IMR-90 (cell line): ENCODE measurements around the gene CD96. TPM values are rescaled to one million over a fixed set of nuclear protein-coding genes. Genes with fewer than 3 reads are reported as not detected.

Source experiments
- ATAC-seq: fragments of 200-7000 bp; cut with Tn5 transposase; 2 replicates; pipeline ENCODE4 v1.9.1; 2020; ENCODE audit warnings: low read depth, mild to moderate bottlenecking, moderate library complexity
- BruUV-seq: library from RNA; stranded (reverse); fragments of 400-500 nt; replicated peaks from 2 replicates; lab custom pipeline; 2021; lab: Mats Ljungman, UMichigan
- CTCF ChIA-PET: fragments of 300-600 bp; formaldehyde crosslinking; extraction: SDS; loops from one replicate; lab custom pipeline; 2021; ENCODE audit warnings: antibody characterized with exemption; lab: Yijun Ruan, JAX
- POLR2A ChIA-PET: fragments of 300-600 bp; sonication (Branson Sonifier 250); formaldehyde crosslinking; loops from one replicate; lab custom pipeline; 2022; ENCODE audit warnings: antibody characterized with exemption; ENCODE audit not compliant: unreplicated experiment; lab: Charles Lee
- DNase-seq: peaks from one replicate; pipeline ENCODE4 v3.0.0; 2013
- H2AFZ ChIP-seq: replicated peaks from 2 replicates; pipeline ENCODE3; 2013; ENCODE audit warnings: low read length, mild to moderate bottlenecking; ENCODE audit not compliant: poor library complexity
- H2AK5ac ChIP-seq: 2 replicates; pipeline ENCODE4 v1.6.1; 2013; ENCODE audit warnings: low read depth, low read length, inconsistent platforms
- H2AK9ac ChIP-seq: replicated peaks from 2 replicates; pipeline ENCODE3; 2013; ENCODE audit warnings: mild to moderate bottlenecking, low read depth, low read length, moderate library complexity; ENCODE audit not compliant: poor library complexity
- H2BK120ac ChIP-seq: 2 replicates; pipeline ENCODE4 v1.6.1; 2013; ENCODE audit warnings: low read depth, low read length, inconsistent platforms
- H2BK15ac ChIP-seq: 3 replicates; pipeline ENCODE4 v1.6.1; 2013; ENCODE audit warnings: low read depth, low read length, inconsistent platforms
- H2BK20ac ChIP-seq: 2 replicates; pipeline ENCODE4 v1.6.1; 2013; ENCODE audit warnings: low read depth, mild to moderate bottlenecking, inconsistent platforms, low read length, moderate library complexity
- H2BK5ac ChIP-seq: 2 replicates; pipeline ENCODE4 v1.6.1; 2013; ENCODE audit warnings: mild to moderate bottlenecking, low read depth, low read length, inconsistent platforms; ENCODE audit not compliant: poor library complexity, severe bottlenecking
- H3K14ac ChIP-seq: replicated peaks from 2 replicates; pipeline ENCODE4 v1.6.1; 2013; ENCODE audit warnings: low read depth, low read length, inconsistent platforms
- H3K18ac ChIP-seq: 2 replicates; pipeline ENCODE4 v1.6.1; 2013; ENCODE audit warnings: low read depth, low read length, control low read depth
- H3K23ac ChIP-seq: 2 replicates; pipeline ENCODE4 v1.6.1; 2013; ENCODE audit warnings: low read depth, low read length, inconsistent platforms
- H3K27ac ChIP-seq: 2 replicates; pipeline ENCODE4 v1.5.1; 2013; ENCODE audit warnings: mild to moderate bottlenecking, control low read depth, low read length; ENCODE audit not compliant: insufficient read depth
- H3K27me3 ChIP-seq: 2 replicates; pipeline ENCODE4 v1.6.1; 2013; ENCODE audit warnings: low read length; ENCODE audit not compliant: control insufficient read depth, insufficient read depth
- H3K36me3 ChIP-seq: 2 replicates; pipeline ENCODE4 v1.6.1; 2013; ENCODE audit warnings: low read length, mixed read lengths; ENCODE audit not compliant: control insufficient read depth, insufficient read depth
- H3K4ac ChIP-seq: 2 replicates; pipeline ENCODE4 v1.6.1; 2013; ENCODE audit warnings: low read depth, low read length, inconsistent platforms
- H3K4me1 ChIP-seq: 2 replicates; pipeline ENCODE4 v1.6.1; 2013; ENCODE audit warnings: low read length, mixed read lengths; ENCODE audit not compliant: control insufficient read depth, insufficient read depth
- H3K4me2 ChIP-seq: 2 replicates; pipeline ENCODE4 v1.6.1; 2013; ENCODE audit warnings: low read depth, mild to moderate bottlenecking, control low read depth, low read length, moderate library complexity
- H3K4me3 ChIP-seq: 2 replicates; pipeline ENCODE4 v1.5.1; 2013; ENCODE audit warnings: low read depth, mild to moderate bottlenecking, control low read depth, low read length, moderate library complexity; ENCODE audit not compliant: insufficient read depth
- H3K56ac ChIP-seq: 2 replicates; pipeline ENCODE4 v1.6.1; 2013; ENCODE audit warnings: low read length, inconsistent platforms; ENCODE audit not compliant: insufficient read depth; ENCODE audit errors: extremely low read depth
- H3K79me1 ChIP-seq, 2 experiments: 2 replicates each; pipeline ENCODE4 v1.6.1; 2013; ENCODE audit warnings: low read length in 2 of 2, inconsistent platforms in 1 of 2, low read depth in 1 of 2
- H3K9ac ChIP-seq: 2 replicates; pipeline ENCODE4 v1.6.1; 2013; ENCODE audit warnings: low read depth, low read length, control low read depth
- H3K9me1 ChIP-seq: 2 replicates; pipeline ENCODE4 v1.6.1; 2013; ENCODE audit warnings: low read length, inconsistent platforms; ENCODE audit not compliant: insufficient read depth
- H3K9me3 ChIP-seq: 2 replicates; pipeline ENCODE4 v1.6.1; 2013; ENCODE audit warnings: low read length; ENCODE audit not compliant: control insufficient read depth, insufficient read depth
- H4K20me1 ChIP-seq: 2 replicates; pipeline ENCODE4 v1.6.1; 2013; ENCODE audit warnings: low read length, inconsistent platforms; ENCODE audit not compliant: insufficient read depth
- H4K5ac ChIP-seq: 2 replicates; pipeline ENCODE4 v1.6.1; 2013; ENCODE audit warnings: mild to moderate bottlenecking, low read depth, low read length, control low read depth
- H4K8ac ChIP-seq, 2 experiments: 2 replicates each; pipeline ENCODE4 v1.6.1; 2013; ENCODE audit warnings: low read depth in 2 of 2, low read length in 2 of 2, control low read depth in 1 of 2, inconsistent platforms in 1 of 2
- H4K91ac ChIP-seq: 2 replicates; pipeline ENCODE4 v1.6.1; 2013; ENCODE audit warnings: low read depth, low read length, inconsistent platforms; ENCODE audit not compliant: insufficient read depth
- BHLHE40 ChIP-seq: fragments of 150-350 bp; IDR thresholded peaks from 2 replicates; pipeline ENCODE4 v1.6.1; 2016; ENCODE audit warnings: mild to moderate bottlenecking, low read depth, low read length
- FOS ChIP-seq: fragments of 150-350 bp; IDR thresholded peaks from 2 replicates; pipeline ENCODE4 v1.6.1; 2016; ENCODE audit warnings: low read depth, low read length
- MAFK ChIP-seq: IDR thresholded peaks from 2 replicates; pipeline ENCODE4 v1.6.1; 2012; ENCODE audit warnings: low read depth, low read length, improper control_type of control experiment
- WGBS, 2 experiments: methylation state at CpG; one replicate each; pipeline versions ENCODE4 v1.1.5 to v1.1.7; 2013; ENCODE audit warnings: missing lambda C conversion rate in 2 of 2; ENCODE audit not compliant: insufficient read length in 1 of 2; ENCODE audit errors: extremely low coverage in 2 of 2; 5-methylcytosine and 5-hydroxymethylcytosine counted together
- dilution Hi-C: fragments of 300-500 bp; cut with HindIII; formaldehyde crosslinking; loops from one replicate; pipeline ENCODE4 v1.14.3; 2018; ENCODE audit warnings: low sequenced_read_pairs; ENCODE audit not compliant: unreplicated experiment
- in situ Hi-C: fragments of 300-500 bp; cut with MboI; formaldehyde crosslinking; loops from 3 replicates; pipeline ENCODE4 v1.14.3; 2019; ENCODE audit warnings: low sequenced_read_pairs, inconsistent platforms, mixed read lengths
- intact Hi-C: fragments of 100-400 bp; cut with micrococcal nuclease; formaldehyde crosslinking; loops from 2 replicates; pipeline ENCODE4 v1.10.0; 2022
- polyA plus RNA-seq, 3 experiments: library from polyadenylated mRNA; depleted of rRNA; stranded (reverse); fragments of >200 nt; gene quantifications; 2 replicates each; pipeline ENCODE4 v1.2.3, GENCODE V29; 2012; ENCODE audit warnings: low replicate concordance in 1 of 3
- total RNA-seq: library from RNA; depleted of rRNA; stranded (reverse); fragments of >200 nt; gene quantifications from 2 replicates; pipeline ENCODE4 v1.2.3, GENCODE V29; 2012
- TF ChIP-seq, protein P1 (sequence below): fragments of 150-350 bp; IDR thresholded peaks from 2 replicates; pipeline ENCODE4 v1.6.1; 2016; ENCODE audit warnings: low read depth, mild to moderate bottlenecking, low read length, moderate library complexity, borderline replicate concordance

The CD96 gene
- total and polyA plus RNA-seq, 2 of the 4 experiments (the other 2 are of a cell fraction): 0.05 to 0.18 TPM

DNA sequence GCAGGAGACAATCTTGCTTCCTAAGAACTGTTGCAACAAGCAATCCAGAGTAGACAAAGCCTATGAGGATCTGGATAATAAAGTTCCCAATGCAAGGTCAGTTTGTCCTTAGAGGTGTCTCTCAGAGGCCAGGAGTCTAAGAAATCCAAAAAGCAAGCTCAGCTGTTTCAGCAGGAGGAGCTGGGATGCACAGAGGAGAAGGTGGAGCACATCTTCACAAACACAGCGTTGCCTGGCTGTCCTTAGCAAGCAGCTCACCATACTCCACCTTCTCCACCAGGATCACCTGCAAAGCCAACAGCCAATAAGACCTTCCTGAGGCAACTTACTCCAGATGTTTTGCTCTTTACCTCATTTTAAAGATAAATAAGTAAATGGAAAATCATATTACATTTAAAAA, 52.8 kb downstream of the CD96 start:
- peak overlapping the region; percentile 41 for H3K14ac ChIP-seq
- peak overlapping the region; percentile 52 to 78 for H4K8ac ChIP-seq
- peak overlapping the region; percentile 25; the same call in 1 of the 2 replicates for H3K18ac ChIP-seq
- in situ Hi-C loops: loop anchor here (25.0 kb wide), 2 partner anchors 268 to 368 kb away; partner anchors contain the start of gene PHLDB2
- peak overlapping the region; percentile 95 for H2BK20ac ChIP-seq
- H2BK15ac ChIP-seq: peak overlapping the region; percentile 83; the same call in 2 of the 3 replicates
- no peak overlapping the region for H3K4me3 ChIP-seq
- BruUV-seq: no TSS peak
- POLR2A ChIA-PET: no interaction called here
- no peaks in the 10 kb centered on the region for H4K20me1 ChIP-seq
- H3K27ac ChIP-seq: peak overlapping the region; percentile 47
- peaks cover 30% of the 10 kb centered on the region for H3K9me1 ChIP-seq
- TF ChIP-seq FOS (no peak), BHLHE40 (no peak), MAFK (peak; percentile 35; the same call in 1 of the 2 replicates)
- TF ChIP-seq, protein P1, sequence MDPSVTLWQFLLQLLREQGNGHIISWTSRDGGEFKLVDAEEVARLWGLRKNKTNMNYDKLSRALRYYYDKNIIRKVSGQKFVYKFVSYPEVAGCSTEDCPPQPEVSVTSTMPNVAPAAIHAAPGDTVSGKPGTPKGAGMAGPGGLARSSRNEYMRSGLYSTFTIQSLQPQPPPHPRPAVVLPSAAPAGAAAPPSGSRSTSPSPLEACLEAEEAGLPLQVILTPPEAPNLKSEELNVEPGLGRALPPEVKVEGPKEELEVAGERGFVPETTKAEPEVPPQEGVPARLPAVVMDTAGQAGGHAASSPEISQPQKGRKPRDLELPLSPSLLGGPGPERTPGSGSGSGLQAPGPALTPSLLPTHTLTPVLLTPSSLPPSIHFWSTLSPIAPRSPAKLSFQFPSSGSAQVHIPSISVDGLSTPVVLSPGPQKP: no peak
- H4K91ac ChIP-seq: peak overlapping the region; percentile 83
- H3K9ac ChIP-seq: no peak overlapping the region
- H3K4me1 ChIP-seq: peaks cover 24% of the 10 kb centered on the region
- peak overlapping the region; percentile 99 for H2BK120ac ChIP-seq
- CTCF ChIA-PET: interaction anchor here (1.7 kb wide), 1 partner anchor 22 kb away, joined by 5 read pairs; no protein-coding TSS in a partner anchor
- peak overlapping the region; percentile 19; the same call in 1 of the 2 replicates for H3K23ac ChIP-seq
- peak overlapping the region; percentile 91 for H3K4ac ChIP-seq
- intact Hi-C loops: no loop called here
- H4K5ac ChIP-seq: peak overlapping the region; percentile 24; the same call in 1 of the 2 replicates
- H3K27me3 ChIP-seq: no peaks in the 10 kb centered on the region
- no peak for ATAC-seq
- DNase-seq: no peak
- H3K56ac ChIP-seq: peak overlapping the region; percentile 36; the same call in 1 of the 2 replicates
- H2BK5ac ChIP-seq: peak overlapping the region; percentile 97
- H3K4me2 ChIP-seq: no peak overlapping the region
- no peaks in the 10 kb centered on the region for H3K9me3 ChIP-seq
- H3K79me1 ChIP-seq: peaks cover 0 to 11% of the 10 kb centered on the region in 2 experiments; a peak in 2 of 4 replicates
- dilution Hi-C loops: no loop called here
- peak overlapping the region; percentile 72 for H2AK5ac ChIP-seq
- 20% methylated on average over 1 of the region's 1 CpG; no CpG with 5 or more reads in 1 of the 2 experiments for WGBS, 2 experiments
- no peak overlapping the region for H2AK9ac ChIP-seq
- no peaks in the 10 kb centered on the region for H3K36me3 ChIP-seq
- H2AFZ ChIP-seq: no peak overlapping the region
